NT2/D1 (cell line): ENCODE results near the gene SLC39A5.

Experiments used
- SUZ12 ChIP-seq: IDR thresholded peaks from 2 replicates; pipeline ENCODE4 v1.6.1; 2011; ENCODE audit not compliant: insufficient read length, insufficient read depth; ENCODE audit errors: extremely low read depth
- YY1 ChIP-seq: IDR thresholded peaks from 2 replicates; pipeline ENCODE4 v1.6.1; 2011; ENCODE audit not compliant: insufficient read length, insufficient read depth
- ZNF274 ChIP-seq: IDR thresholded peaks from 2 replicates; pipeline ENCODE4 v1.6.1; 2011; ENCODE audit warnings: mild to moderate bottlenecking, low read depth, low read length

DNA sequence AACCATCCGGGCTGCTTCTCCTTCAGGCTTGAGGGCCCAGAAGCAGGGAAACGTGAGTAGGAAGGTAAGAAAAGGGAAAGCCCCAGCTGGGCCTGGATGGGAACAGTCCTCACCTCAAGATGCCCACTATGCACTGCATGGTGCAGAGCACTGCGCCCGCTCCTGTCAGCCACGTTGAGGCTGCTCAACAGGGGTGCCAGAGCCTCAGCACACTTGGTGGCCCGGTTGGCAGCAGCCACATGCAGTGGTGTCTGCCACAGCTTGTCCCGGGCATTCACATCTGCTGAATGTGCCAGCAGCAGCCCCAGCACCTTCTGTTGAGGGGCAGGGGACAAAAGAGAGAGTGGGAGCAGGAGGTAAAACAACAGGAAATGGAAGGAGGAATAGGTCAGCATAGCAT, 25.8 kb downstream of the SLC39A5 start:
- TF ChIP-seq SUZ12 (no peak), YY1 (no peak), ZNF274 (no peak)
